Tibial nerve (tissue), 4 donors: Measurements from ENCODE around the gene SCO1. TPM values are rescaled to one million over a fixed set of nuclear protein-coding genes. Genes with fewer than 3 reads are reported as not detected.

Experiments used
- DNase-seq, 2 donors: peaks; one replicate each; pipeline ENCODE4 v3.0.0-alpha.2; 2019; ENCODE audit warnings: low spot score in 2 of 2
- H3K27ac ChIP-seq, 4 donors: fragments of 200-600 bp; sonication (generic) in 3 of 4; one replicate each; pipeline ENCODE4 v1.5.1; 2017 to 2019; ENCODE audit warnings: mild to moderate bottlenecking in 1 of 4
- H3K27me3 ChIP-seq, 2 donors: fragments of 200-600 bp; sonication (generic) in 1 of 2; one replicate each; pipeline versions ENCODE4 v1.5.1 to v1.6.0; 2017 to 2019
- H3K36me3 ChIP-seq, 3 donors: fragments of 200-600 bp; sonication (generic); one replicate each; pipeline ENCODE4 v1.5.1; 2018 to 2019
- H3K4me1 ChIP-seq, 4 donors: fragments of 200-600 bp; sonication (generic) in 3 of 4; one replicate each; pipeline ENCODE4 v1.5.1; 2017 to 2019
- H3K4me3 ChIP-seq, 4 donors: fragments of 200-600 bp; sonication (generic) in 3 of 4; one replicate each; pipeline ENCODE4 v1.5.1; 2017 to 2019; ENCODE audit warnings: mild to moderate bottlenecking in 1 of 4, moderate library complexity in 1 of 4
- H3K9me3 ChIP-seq, 4 donors: fragments of 200-600 bp; sonication (generic) in 3 of 4; one replicate each; pipeline ENCODE4 v1.5.1; 2017 to 2019
- EP300 ChIP-seq, 2 donors: sonication (generic); formaldehyde crosslinking; IDR thresholded peaks; one replicate each; pipeline ENCODE4 v1.6.1; 2017; ENCODE audit warnings: antibody characterized with exemption in 2 of 2, mild to moderate bottlenecking in 1 of 2
- POLR2A ChIP-seq, 2 donors: fragments of 450-650 bp; IDR thresholded peaks; one replicate each; pipeline ENCODE4 v1.6.1; 2017; ENCODE audit warnings: antibody characterized with exemption in 2 of 2, mild to moderate bottlenecking in 2 of 2, moderate library complexity in 2 of 2
- WGBS, 2 donors: methylation state at CpG; one replicate each; pipeline ENCODE4 v1.1.5; 2018; 5-methylcytosine and 5-hydroxymethylcytosine counted together
- total RNA-seq, 4 donors: library from RNA; depleted of rRNA; stranded (reverse); fragments of >200 nt; gene quantifications; one replicate each; pipeline ENCODE4 v1.1.0, GENCODE V29; 2016
- TF ChIP-seq, protein P1 (sequence below), 5 experiments: fragments of 200-600 bp in 3 of 5; fragments of 450-650 bp in 2 of 5; sonication (generic) in 3 of 5; IDR thresholded peaks; one replicate each; pipeline ENCODE4 v1.5.1; 2016 to 2019; ENCODE audit warnings: antibody characterized with exemption in 5 of 5, mild to moderate bottlenecking in 3 of 5, moderate library complexity in 2 of 5

Gene SCO1
- total RNA-seq, result 10 to 100 TPM; 17.0 to 26.5 (median 19.5) TPM

DNA sequence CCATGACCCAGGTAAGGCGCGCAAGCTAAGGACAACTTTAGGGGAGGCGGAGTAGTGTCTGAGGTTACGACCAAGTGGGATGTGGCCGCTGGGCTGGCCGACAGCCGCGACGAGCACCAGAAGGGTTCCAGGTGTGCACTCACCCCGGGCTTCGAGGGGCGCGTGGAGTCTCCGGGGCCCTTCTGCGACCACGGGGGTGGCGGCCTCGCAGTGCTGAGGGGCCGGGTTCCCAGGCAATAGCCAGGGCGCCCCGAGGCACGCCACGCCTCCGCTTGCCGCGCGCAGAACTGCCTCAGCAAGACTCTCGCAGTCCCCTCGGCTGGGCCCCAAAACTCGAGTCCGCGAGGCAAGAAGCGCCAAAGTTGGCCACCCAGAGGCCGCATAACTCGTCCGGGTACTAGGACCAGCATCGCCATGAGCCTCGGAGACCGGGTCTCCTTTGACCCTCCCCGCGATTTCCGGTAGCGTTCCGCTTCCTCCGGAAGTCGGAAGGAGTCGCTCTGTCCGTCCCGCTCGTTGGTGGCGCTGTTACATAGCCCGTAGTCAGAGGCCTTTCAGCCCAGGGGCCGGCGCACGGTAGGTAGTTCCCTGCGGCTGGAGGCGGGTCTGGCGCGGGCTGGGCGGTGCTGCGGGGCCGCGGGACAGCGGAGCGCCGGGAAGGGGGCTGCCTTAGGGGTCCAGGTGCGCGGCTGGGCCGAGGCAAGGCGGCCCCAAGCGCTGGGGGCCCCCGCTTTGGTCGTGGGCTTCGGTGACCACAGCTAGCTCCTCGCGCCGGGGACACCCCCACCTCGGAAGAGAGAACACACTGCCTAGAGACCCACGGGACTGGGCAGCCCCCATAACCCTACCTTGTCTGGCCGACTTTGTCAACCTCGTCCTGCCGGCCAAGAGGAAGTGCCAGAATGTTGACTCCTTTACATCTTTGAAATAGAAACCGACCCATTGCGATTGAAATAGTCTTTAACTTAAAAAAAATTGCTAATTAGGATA lies at the start of gene SCO1, which contains the start of gene ADPRM:
SCO1 (minus strand) TSS at position 442 of the 990 bp plus-strand sequence; CDS start at position 416, 26 bp downstream.
ADPRM (plus strand) TSS at position 503 of the 990 bp plus-strand sequence. CDS start 7,333 bp downstream, outside the sequence.
- TF ChIP-seq, protein P1, sequence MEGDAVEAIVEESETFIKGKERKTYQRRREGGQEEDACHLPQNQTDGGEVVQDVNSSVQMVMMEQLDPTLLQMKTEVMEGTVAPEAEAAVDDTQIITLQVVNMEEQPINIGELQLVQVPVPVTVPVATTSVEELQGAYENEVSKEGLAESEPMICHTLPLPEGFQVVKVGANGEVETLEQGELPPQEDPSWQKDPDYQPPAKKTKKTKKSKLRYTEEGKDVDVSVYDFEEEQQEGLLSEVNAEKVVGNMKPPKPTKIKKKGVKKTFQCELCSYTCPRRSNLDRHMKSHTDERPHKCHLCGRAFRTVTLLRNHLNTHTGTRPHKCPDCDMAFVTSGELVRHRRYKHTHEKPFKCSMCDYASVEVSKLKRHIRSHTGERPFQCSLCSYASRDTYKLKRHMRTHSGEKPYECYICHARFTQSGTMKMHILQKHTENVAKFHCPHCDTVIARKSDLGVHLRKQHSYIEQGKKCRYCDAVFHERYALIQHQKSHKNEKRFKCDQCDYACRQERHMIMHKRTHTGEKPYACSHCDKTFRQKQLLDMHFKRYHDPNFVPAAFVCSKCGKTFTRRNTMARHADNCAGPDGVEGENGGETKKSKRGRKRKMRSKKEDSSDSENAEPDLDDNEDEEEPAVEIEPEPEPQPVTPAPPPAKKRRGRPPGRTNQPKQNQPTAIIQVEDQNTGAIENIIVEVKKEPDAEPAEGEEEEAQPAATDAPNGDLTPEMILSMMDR (IDR thresholded peaks at IDR 0.05), result peak; percentile 26 to 68 (median 51)
- TF ChIP-seq EP300 (IDR thresholded peaks at IDR 0.05) (peak in 1 of 2 donors; percentile 96), POLR2A (IDR thresholded peaks at IDR 0.05) (peak; percentile 82 to 94)
- no peaks in the 10 kb centered on the region for H3K27me3 ChIP-seq
- peak within 1 kb of the TSS; percentile 81 to 96 (median 96) for H3K27ac ChIP-seq
- H3K9me3 ChIP-seq, result no peaks in the 10 kb centered on the region
- H3K4me3 ChIP-seq, result peak within 1 kb of the TSS; percentile 61 to 99 (median 86)
- 0% methylated on average over 20 to 83 of the region's 84 CpGs for WGBS, 2 donors
- peaks cover 0 to 37% (median 17%) of the 10 kb centered on the region in 4 donors for H3K4me1 ChIP-seq
- DNase-seq, result peak; percentile 83 to 88
- peaks cover 0 to 24% (median 0%) of the 10 kb centered on the region in 3 donors for H3K36me3 ChIP-seq

DNA sequence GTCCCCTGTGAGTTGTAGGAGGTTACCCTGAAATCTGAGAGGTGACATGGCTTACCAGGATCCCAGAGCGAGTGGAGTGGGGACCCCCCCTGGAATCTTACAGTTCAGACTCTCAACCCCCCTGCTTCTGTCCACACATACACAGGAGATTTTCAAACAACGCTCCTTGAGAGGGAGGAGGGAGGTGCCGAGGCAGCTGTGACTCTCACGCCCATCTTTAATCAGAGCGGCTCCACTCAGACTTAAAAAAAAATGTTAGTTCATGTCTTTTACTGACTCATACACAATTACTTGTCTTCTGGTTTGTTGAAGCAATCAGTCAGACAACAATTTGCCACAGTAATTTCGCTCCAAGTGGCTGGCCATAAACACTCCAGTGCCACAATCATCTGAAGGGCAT lies 47.9 kb upstream of the SCO1 start:
- no peak overlapping the region for H3K27ac ChIP-seq

DNA sequence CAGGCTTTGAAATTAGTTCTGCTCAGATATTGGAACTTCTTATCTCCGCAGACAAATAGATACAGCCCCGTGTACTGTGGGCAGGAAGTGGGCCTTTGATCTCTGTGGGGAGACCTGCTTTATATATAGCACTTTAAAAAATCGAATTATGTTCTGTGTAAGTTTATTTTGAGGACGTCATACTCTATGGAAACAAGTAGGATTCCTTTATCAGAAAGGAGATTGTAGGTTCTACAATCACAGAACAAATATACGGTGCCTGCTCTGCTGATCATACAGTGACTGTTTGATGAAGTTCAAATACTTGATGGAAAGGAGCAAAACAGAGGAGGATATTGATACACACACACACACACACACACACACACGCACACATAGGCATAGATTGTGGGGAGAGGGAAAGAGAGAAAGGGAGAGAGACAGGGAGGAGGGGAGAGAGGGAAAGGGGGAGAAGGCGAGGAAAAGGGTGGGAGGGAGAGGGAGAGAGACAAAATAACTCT lies 47.2 kb upstream of the SCO1 start:
- H3K4me3 ChIP-seq, result no peak overlapping the region
- H3K27me3 ChIP-seq, result no peaks in the 10 kb centered on the region
- H3K9me3 ChIP-seq, result no peaks in the 10 kb centered on the region
- TF ChIP-seq, protein P1 (IDR thresholded peaks at IDR 0.05), result no peak
- TF ChIP-seq EP300 (IDR thresholded peaks at IDR 0.05) (no peak), POLR2A (IDR thresholded peaks at IDR 0.05) (no peak)
- no peak for DNase-seq
- H3K36me3 ChIP-seq, result no peaks in the 10 kb centered on the region
- peaks cover 0 to 12% (median 4%) of the 10 kb centered on the region in 4 donors for H3K4me1 ChIP-seq
- no peak overlapping the region for H3K27ac ChIP-seq
- WGBS, 2 donors, result 53 to 63% methylated on average over 7 of the region's 7 CpGs

More for the DNA sequence above, 47.9 kb upstream of the SCO1 start:
- Histone ChIP-seq H3K4me3 (no peak overlapping the region), H3K4me1 (peaks cover 0 to 12% (median 4%) of the 10 kb centered on the region in 4 donors), H3K9me3 (no peaks in the 10 kb centered on the region), H3K27me3 (no peaks in the 10 kb centered on the region), H3K36me3 (no peaks in the 10 kb centered on the region)
- no peak for DNase-seq
- WGBS, 2 donors, result 42 to 65% methylated on average over 6 of the region's 6 CpGs
- TF ChIP-seq EP300 (IDR thresholded peaks at IDR 0.05) (no peak), POLR2A (IDR thresholded peaks at IDR 0.05) (no peak)
- TF ChIP-seq, protein P1 (IDR thresholded peaks at IDR 0.05), result no peak

DNA sequence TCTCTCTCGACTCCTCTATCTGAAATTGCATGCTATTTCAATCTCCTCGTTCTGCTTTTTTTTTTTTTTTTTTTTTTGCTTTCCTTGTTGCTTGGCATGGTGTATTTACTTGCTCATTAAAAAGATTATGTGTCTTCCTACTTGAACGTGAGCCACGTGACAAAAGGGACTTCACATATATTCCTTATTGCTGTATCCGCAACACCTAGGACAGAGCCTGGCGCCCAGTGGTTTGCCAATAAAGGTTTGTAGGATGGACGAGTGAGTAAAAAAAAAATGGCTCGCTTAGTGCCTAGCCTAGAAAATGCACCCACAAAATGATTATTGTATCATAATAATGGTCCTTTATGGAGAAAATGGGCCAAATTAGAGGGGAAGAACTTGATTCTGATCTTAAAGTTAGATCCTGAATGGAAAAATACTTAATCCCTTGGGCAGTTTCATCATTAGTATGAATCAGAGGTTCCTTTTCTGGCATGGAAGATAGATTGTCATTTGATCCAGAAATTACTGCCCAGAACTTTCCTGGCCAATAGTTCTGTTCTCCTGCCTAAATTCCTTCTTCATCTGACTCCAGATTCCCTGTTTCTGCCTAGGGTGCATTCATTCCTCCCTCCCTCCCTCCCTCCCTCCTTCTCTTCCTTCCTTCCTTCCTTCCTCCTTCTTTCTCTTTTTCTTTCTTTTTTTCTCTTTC lies 46.1 kb upstream of the SCO1 start:
- DNase-seq, result peak in 1 of 2 donors; percentile 27
- no peaks in the 10 kb centered on the region for H3K36me3 ChIP-seq
- peaks cover 0 to 13% (median 4%) of the 10 kb centered on the region in 4 donors for H3K4me1 ChIP-seq
- H3K27me3 ChIP-seq, result no peaks in the 10 kb centered on the region
- peak overlapping the region in 2 of 4 donors; percentile 68 to 69 for H3K27ac ChIP-seq
- no peaks in the 10 kb centered on the region for H3K9me3 ChIP-seq
- TF ChIP-seq, protein P1 (IDR thresholded peaks at IDR 0.05), result no peak
- peak in 1 of 2 donors; percentile 57 for TF ChIP-seq EP300 (IDR thresholded peaks at IDR 0.05)
- H3K4me3 ChIP-seq, result no peak overlapping the region
- WGBS, 2 donors, result 57 to 62% methylated on average over 8 of the region's 8 CpGs
